NCI-H2107 (cell line): ENCODE data around the gene BCL2L13.

Source experiments
- DNase-seq: peaks from one replicate; lab custom pipeline; 2025; lab: John Stamatoyannopoulos, UW

The BCL2L13 gene

DNA sequence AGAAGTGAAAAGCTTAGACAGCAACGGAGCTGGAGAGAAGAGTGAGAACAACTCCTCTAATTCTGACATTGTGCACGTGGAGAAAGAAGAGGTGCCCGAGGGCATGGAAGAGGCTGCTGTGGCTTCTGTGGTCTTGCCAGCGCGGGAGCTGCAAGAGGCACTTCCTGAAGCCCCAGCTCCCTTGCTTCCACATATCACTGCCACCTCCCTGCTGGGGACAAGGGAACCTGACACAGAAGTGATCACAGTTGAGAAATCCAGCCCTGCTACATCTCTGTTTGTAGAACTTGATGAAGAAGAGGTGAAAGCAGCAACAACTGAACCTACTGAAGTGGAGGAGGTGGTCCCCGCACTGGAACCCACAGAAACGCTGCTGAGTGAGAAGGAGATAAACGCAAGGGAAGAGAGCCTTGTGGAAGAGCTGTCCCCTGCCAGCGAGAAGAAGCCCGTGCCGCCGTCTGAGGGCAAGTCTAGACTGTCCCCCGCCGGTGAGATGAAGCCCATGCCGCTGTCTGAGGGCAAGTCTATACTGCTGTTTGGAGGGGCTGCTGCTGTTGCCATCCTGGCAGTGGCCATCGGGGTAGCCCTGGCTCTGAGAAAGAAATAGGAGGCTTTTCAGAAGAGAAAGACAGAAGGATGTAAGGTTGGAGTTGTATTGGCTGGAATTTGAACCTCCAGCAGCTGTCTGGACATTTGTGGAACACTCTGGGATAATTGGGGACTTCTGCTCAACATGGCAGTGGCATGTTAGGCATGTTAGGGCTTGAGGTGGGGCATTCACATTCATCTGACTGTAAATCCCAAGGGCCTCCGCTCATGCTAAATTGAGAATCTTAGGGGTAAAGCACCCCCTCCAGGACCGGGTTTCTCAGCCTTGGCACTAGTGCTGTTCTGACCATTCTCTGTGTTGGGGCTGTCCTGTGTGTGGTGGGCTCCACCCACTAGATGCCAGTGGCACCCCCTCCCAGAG lies 88.7 kb downstream of the BCL2L13 start:
- DNase-seq: no peak

DNA sequence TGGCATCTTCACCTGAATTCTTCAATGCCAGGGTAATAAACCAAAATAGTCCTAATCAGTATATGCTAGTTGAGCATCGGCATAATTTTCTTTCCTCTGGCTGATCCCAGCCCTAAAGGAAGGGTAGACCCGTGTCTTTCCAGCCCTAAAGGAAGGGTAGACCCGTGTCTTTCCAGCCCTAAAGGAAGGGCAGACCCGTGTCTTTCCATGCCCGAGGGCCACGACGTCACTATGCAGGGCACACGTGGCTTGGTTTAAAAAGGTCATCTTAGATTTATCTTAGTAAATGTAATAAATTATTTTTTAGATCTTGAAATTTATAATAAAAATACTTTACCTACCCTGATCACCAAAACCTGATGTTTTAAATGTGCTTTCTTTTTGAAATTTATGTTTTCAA lies 90.2 kb downstream of the BCL2L13 start:
- no peak for DNase-seq

DNA sequence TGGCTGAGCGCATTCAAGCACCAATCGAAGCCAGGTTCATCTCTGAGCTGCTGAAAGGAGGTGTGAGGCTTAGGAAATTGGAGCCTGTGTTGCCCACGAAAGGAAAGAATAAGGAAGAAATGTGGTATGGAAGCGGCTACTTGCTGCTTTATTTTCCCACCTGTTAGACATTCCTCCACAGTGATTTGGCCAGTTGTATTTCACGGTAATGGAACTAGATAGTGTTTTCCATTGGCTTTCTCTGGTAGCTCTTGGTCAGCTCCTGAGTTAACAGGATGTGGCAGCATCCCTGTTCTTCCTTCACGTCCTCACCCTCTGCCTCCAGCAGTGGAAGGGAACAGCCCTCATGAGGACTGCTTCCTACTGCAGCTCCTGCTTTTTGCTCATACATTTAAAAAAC lies 91.0 kb downstream of the BCL2L13 start:
- no peak for DNase-seq

DNA sequence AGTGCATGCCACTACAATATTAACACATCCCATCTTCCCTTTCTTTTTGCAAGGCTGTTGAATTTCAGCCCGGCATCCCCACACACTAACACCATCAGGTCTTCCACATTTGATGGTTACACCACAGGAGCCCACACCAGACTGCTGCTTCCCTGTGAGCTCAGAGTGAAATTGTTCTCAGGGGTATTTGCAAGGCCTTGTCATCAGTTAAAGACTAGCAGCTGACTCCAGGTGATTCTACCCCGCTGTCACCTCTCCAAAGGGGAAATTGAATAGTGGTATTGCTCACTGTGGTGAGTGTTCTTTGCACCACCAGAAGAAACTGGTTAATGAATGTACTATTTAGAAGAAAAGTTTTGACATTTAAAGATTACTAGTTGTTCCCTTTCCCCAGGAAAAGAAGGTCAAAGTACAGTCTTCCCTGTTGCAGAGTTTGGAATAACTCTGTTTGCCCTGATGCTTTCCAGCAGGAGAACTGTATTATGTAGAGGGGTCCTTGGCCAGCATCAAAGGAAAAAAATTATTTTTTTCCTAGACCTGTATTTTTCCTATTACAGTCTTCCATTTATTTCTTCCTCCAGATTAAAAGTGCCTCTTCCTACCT lies 93.8 kb downstream of the BCL2L13 start:
- no peak for DNase-seq

DNA sequence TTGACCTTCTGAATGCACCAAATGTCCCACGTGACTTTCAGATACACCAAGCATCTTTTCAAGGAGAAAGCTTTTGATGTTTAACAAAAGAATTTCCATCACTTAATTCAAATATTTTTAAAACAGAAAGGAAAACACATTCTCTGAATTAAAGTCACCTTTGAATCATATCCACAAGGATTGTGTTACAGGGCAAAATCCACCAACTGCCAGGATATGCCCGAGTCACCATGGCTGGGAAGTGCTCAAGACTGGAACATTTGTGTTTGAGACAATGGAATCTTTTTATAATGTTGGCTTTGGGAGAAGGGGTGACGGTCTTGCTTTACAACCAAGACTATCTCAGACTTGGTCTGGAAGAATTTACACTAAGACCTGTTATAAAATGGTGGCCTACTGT lies 94.9 kb downstream of the BCL2L13 start:
- DNase-seq: no peak

DNA sequence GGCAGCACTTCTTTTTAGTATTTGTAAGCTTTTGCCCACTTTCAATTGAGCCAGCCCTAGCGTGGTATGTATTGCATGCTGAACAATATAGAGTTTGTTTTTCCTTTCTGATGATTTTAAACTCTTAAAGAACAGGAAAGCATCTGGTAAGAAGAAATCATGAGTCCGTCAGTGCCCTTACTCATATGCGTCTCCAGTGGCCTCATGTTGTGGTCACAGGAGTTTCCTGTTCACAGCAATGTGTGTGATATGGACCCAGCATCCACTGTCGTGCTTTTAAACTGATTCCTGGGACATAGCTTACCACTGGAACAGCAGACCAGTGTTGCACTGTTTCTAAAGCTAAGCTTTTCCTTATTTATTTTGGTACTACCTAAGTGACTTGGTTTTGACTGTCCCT lies 95.6 kb downstream of the BCL2L13 start:
- no peak for DNase-seq

DNA sequence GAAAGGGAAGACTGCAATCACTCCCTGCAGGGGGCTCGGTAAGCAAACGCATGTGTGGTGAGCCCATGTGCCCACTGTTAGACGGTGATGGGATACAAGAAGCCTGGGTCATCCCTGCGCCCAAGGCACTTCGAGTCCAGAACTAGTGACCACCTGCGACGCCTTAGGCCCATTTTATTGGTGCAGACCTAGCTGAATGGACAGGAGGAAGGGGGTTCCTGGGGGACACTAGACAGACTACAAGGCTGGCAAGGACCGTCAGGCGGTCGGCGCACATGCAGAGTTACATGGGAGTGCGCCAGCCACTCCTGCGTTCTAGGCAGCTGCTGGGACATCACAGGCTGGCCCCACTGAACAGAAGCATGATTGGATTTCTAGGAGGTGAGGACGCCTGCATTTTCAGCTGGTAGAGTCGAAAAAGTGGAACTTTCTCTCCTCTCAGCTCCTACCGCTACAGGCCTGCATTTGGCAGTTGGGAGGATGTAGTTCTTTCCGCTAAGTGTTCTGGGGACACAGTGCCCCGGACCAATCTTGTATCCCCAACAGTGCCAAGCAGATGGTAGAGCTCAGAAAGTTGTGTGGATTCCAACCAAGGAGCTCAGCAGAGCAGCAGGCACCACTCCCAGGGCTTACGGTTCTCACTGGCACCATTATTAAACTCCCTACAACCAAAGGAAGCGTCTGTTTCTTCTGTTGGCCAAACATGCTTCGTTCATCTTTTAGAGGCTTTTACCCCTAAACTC lies 100.0 kb downstream of the BCL2L13 start:
- no peak for DNase-seq

DNA sequence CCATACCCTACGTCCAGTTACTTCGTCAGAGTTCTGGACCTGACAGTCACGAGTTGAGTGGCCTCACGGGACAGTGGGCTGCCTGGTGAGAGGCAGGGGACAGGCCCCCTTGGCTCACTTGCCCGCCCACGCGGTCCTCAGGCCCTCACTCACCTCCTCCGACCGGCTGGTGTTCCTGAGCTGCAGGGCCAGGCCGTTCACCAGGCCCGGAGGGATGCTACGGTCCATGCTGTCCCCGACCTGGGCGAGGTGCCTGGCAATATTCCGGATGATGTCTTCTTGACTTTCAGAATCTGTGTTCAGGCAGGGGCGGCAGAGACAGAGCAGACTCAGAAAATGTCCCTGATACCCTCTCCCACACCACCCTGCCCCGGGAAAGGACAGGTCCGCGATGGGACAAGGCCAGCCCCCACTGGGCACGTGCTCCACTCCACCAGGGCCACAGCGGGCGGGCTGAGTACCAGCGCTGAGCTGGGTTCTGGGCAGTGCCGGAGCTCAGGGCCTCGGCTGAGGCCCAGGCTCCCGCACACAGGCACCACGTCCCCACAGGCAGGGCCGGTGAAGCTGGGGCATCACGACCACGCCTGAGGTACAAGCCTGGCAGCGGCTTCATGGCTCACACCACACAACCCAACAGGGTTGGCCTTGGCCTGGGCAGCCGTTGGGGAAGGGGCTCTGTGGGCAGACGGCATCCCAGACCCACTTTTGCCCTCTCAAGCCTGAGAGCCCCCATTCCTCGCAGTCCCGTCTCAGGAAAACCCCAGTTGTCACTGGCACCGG lies 100.8 kb downstream of the BCL2L13 start:
- no peak for DNase-seq

DNA sequence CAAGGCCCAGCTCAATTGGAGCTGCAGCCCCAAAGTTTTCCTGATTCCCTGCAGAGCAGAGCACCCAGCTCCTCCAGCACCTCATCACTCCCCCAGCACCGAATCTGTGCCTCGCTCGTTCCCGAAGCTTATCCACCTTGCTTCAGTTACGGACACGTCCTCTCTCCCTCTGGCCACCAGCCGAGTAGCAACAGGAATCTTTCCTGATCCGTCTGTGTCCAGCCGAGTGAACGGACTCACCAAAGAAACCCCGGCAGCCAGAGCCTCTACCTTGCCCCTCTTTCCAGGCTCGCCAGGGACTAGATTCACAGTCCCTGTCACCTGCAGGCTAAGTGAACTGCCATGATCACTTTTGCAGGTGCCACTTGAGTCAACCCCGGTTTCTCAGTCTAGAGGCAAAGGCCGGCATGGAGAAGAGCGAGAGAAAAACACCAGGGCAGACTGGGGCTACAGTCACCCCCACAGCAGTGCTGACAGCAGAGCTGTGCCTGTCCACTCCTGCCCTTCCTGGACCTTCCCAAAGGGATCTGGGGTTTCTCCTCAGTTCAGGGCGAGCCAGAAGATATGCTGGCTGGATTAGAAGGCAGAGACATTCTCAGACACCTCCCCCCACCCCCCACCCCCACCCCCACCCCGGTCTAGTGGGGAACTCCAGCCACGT lies 103.4 kb downstream of the BCL2L13 start:
- DNase-seq: no peak

DNA sequence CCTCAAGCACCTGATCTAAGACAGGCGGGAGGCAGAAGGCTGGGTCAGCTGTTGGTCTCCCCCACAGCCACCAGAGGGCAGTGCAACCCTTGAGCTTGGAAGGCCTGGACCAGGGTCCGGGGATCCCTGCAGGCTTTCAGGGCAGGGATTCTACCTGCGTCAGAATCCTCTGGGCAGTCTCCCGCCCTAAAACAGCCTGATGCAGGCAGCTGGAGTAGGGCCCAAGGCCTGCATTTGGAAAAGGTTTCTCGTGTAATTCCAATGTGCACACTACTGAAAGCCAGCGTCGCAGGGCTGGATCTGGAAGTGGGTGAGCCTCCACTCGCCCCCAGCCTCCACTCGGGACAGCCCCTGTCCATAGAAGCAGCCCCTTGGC lies 104.0 kb downstream of the BCL2L13 start:
- peak; percentile 37 for DNase-seq

DNA sequence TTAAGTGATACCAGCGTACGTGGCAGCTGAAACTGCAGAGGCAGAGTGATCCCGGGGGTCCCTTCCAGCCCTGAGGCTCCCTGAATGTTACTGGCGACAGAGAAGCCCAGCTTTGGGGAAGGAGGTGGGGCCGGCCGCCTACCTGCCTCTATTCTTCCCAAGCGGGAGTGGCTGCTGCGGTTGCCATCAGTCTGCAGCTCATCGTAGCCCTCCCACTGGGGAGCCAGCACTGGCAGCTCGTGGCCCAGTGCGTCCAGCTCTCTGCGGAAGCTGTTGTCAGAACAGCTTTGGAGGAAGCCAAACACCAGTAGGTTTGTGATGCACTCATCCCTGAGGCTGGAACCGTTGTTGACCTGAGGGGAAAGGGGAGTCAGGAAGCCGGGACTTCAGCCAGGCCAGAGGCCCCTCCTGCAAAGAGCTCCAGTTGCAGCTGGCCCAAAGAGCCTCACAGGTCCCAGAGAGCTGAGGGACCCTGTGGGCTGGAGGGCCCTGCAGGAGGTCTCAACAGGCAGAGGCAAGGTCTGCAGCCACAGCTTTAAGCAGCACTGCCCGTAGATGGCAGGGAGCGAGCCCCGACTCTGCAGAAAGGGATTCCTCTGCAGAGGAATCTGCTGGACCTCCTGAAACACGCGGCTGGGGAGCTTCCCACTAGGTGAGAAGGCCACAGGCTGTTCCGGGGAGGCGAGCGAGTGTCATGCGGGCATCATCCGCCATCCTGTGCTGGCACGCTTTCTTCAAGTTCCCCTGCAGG lies 105.3 kb downstream of the BCL2L13 start:
- DNase-seq: no peak

DNA sequence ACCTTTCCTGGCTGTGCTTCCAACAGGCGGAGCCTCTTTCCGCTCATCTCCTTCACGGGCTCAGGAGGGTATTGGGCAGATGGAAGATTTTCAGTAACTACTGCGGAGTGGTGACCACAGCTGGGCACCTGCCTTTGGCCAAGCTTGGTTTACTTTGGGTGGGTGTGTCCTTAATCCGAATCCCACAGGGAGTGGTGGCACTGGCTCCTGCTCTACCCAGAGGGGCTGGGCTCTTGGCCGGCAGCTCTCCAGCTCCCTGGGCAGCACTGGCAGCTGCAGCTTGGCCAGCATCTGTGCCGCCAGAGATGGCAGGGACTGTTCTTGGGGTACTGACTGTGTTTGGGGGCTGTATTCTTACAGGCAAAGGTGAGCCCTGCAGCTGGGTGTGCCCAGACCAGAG lies 105.9 kb downstream of the BCL2L13 start:
- DNase-seq: no peak

DNA sequence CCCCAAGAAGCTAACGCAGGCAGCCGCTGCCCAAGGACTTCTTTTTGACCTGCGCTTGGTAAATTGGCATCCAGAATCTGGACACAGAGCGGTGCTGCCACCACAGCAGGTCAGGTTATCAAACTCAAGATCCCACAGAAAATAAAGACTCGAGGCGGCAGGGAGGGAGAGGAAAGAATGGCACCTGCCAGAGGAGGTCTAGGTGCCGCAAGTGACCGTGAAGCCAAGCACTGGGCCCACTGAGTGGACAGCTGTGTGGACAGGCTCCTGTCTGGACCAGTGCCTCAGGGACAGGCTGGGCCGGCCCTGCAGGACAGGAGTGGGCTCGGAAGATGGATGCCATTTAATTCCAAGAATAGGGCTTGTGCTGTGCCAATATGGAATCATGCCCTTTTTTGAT lies 108.4 kb downstream of the BCL2L13 start:
- DNase-seq: no peak

DNA sequence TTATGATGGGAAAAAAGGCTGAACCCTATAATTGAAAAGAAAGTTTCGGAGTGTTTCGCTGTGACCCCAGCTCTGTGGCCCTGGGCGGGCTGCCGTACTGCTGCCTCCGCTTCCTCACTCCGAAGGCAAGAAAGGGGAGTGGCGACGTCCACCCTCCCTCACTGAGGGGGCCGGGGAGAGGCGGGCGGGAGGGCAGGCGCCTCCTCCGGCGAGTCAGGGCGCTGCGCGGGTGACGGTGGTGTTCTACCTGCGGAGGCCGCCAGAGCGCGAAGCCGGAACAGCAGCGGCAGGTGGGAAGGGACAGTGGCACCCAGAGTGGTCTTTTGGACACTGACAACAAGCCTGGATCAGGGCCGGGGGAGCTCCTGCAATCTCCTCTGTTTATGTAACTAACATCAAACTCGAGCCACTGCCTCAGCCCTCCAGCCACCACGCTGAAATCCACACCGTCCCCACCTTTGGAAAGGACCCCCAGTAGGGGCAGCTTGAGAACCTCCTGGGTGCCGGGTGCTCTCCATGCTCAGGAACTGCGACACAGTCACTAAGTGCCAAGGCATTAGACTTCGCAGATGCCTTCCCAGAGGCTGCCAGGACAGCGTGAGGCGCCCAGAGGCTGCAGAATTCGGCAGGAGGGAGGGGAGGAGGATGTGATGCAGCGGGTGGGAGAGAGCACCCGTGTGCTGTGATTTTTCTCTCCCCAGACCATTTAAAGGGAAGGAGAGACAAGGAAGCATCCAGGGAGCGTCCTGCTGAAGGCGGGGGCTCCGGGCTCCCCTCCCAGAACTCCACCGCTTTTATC lies 110.2 kb downstream of the BCL2L13 start:
- no peak for DNase-seq

DNA sequence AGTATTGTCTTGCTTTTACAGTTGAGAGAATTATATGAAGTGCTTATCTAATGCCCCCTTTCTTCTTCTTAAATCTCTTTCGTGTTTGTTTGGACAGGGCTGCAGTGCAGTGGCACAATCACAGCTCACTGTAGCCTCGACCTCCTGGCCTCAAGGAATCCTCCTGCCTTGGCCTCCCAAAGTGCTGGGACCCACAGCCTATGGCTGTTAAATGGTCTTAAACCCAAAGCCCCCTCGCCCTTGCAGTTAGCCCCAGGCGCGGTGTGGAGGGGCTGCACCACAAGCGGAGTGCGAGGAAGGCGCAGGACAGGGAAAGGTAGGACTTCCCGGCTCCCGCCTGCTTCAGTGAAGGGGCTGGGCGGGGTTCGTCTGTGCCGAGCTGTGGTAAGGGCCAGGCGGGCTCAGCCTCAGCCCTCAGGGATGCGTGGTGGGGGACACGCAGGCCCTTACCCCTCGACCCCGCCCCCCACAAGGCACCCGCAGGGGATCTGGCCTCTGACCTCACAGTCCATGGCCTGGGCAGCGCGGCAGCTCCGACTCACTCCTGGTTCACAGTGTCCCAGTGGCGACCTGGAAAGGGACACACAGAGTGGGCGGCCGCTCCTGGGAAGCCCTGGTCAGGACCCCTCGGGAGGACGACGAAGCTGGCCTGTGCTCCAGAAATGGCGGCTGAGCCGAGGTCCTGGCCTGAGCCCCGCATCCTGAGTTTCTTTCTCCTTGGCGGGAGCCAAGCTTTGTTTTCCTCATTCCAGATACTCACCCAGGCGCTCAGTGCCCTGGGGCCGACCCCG lies 111.2 kb downstream of the BCL2L13 start:
- no peak for DNase-seq

DNA sequence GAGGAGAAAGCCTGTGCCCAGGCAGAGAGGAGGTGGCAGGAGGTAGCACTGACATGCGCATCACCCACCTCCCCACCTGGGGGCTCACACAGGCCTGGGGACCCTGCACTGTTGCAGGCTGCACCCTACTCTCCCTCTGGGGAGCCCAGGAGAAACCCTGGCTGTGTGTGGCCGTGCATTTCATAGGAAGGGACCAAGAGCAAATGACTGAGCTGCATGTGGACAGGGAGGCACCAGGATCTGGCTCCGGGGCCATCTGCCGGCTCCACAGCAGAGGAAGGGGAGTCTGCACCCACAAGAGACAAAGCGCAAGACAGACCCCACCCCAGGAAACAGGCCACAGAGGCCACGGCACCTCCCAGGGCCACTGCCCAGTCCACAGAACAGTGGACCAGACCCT lies 113.0 kb downstream of the BCL2L13 start:
- DNase-seq: no peak

DNA sequence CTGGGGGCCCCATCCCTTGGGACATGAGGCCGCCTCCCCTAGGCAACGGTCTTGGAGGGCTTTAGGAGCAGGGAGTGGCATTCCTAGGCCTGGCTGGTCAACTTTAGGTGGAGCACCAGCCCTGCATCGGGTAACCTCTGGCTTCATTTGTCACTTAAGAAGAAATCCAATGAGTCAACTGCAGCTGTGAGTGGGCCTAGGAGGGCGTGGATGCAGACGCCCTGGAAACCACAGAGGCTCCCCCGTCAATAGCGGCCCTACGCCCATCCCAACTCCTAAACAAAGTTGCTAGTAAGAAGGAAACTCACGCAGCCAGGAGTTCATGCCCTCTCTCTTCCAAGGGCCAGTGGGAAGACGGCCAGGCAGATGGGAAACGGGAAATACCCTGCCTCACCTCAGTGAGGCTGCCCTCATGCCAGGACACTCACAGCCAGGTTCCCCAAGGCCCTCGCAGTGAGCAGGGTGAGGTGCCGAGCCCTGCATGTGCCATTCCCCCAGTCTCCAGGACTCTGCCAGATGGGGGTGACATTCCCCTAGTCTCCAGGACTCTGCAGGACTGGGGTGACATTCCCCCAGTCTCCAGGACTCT lies 114.9 kb downstream of the BCL2L13 start:
- DNase-seq: no peak

DNA sequence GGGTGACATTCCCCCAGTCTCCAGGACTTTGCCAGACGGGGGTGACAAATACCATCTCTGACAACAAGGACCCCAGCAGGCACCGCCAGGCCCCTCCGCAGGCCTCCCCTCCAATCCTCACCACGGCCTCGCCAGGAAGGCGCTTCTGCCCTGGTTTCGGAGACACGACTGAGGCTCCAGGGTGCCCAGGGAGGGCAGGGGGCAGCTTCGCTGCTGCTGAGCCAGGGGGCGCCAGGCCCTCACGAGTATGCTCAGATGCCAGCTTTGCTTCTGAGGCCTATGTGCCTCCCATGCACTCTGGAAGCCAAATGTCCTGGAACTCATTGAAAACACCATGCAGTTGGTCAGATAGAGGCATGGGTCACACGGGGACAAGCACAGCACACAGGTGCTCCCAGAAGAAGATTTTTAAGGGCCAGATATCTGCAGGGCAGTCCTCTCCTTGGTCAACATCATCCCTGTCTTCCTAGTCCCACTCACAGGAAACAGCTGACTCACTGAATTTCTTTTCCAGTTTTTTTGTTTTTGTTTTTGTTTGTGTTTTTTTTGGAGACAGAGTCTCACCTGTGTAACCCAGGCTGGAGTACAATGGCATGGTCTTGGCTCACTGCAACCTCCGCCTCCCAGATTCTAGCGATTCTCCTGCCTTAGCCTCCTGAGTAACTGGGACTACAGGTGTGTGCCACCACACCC lies 115.8 kb downstream of the BCL2L13 start:
- no peak for DNase-seq
